Nephron (organoid): ENCODE results near the gene ETV6.
"Not testable (repeated sequence)": the region's sequence is repeated elsewhere in the genome, so short reads cannot be mapped to it uniquely, and the experiment has no call there.

Experiments
- H3K27ac Mint-ChIP-seq, 3 experiments: 2 replicates each; pipeline ENCODE4 v1.8.0; 2020; ENCODE audit warnings: mixed read lengths in 3 of 3, mild to moderate bottlenecking in 2 of 3, moderate library complexity in 1 of 3
- H3K27me3 Mint-ChIP-seq: 2 replicates; pipeline ENCODE4 v1.8.0; 2021; ENCODE audit warnings: low read depth, mild to moderate bottlenecking, moderate library complexity, mixed read lengths
- H3K36me3 Mint-ChIP-seq: 2 replicates; pipeline ENCODE4 v1.8.0; 2020; ENCODE audit warnings: low read depth, mixed read lengths
- H3K4me1 Mint-ChIP-seq: 2 replicates; pipeline ENCODE4 v1.8.0; 2020; ENCODE audit warnings: mixed read lengths
- H3K4me3 Mint-ChIP-seq, 3 experiments: 2 replicates each; pipeline ENCODE4 v1.8.0; 2020; ENCODE audit warnings: mild to moderate bottlenecking in 3 of 3, mixed read lengths in 3 of 3, moderate library complexity in 2 of 3
- H3K9me3 Mint-ChIP-seq: 2 replicates; pipeline ENCODE4 v1.8.0; 2020; ENCODE audit warnings: mixed read lengths
- TF ChIP-seq, protein P1 (sequence below), 3 experiments: fragments of 200-600 bp; sonication (generic); IDR thresholded peaks; one replicate each; pipeline ENCODE4 v1.5.0; 2021; ENCODE audit warnings: antibody characterized with exemption in 3 of 3; ENCODE audit not compliant: unreplicated experiment in 3 of 3

Gene ETV6

GRCh38 chr12:11628353-11628752, 21.1 kb upstream of the ETV6 start:
- peaks cover 5% of the 10 kb centered on the region for H3K4me1 Mint-ChIP-seq
- no peak overlapping the region for H3K4me3 Mint-ChIP-seq
- no peaks in the 10 kb centered on the region for H3K36me3 Mint-ChIP-seq
- no peaks in the 10 kb centered on the region for H3K27me3 Mint-ChIP-seq
- H3K9me3 Mint-ChIP-seq: peaks cover 9% of the 10 kb centered on the region
- no peak overlapping the region for H3K27ac Mint-ChIP-seq
- TF ChIP-seq, protein P1, sequence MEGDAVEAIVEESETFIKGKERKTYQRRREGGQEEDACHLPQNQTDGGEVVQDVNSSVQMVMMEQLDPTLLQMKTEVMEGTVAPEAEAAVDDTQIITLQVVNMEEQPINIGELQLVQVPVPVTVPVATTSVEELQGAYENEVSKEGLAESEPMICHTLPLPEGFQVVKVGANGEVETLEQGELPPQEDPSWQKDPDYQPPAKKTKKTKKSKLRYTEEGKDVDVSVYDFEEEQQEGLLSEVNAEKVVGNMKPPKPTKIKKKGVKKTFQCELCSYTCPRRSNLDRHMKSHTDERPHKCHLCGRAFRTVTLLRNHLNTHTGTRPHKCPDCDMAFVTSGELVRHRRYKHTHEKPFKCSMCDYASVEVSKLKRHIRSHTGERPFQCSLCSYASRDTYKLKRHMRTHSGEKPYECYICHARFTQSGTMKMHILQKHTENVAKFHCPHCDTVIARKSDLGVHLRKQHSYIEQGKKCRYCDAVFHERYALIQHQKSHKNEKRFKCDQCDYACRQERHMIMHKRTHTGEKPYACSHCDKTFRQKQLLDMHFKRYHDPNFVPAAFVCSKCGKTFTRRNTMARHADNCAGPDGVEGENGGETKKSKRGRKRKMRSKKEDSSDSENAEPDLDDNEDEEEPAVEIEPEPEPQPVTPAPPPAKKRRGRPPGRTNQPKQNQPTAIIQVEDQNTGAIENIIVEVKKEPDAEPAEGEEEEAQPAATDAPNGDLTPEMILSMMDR (IDR thresholded peaks at IDR 0.05; ENCODE audit: unreplicated experiment in 3 of 3): no peak

- Mint-ChIP-seq H3K36me3 (no peaks in the 10 kb centered on the region), H3K27ac (no peak overlapping the region), H3K27me3 (no peaks in the 10 kb centered on the region), H3K4me3 (no peak overlapping the region), H3K9me3 (peaks cover 5% of the 10 kb centered on the region), H3K4me1 (peaks cover 5% of the 10 kb centered on the region)
- TF ChIP-seq, protein P1 (IDR thresholded peaks at IDR 0.05; ENCODE audit: unreplicated experiment in 3 of 3): no peak
These were observed 19.3 kb upstream of the ETV6 start for GRCh38 chr12:11630046-11630706.

- H3K27me3 Mint-ChIP-seq: no peaks in the 10 kb centered on the region
- H3K4me1 Mint-ChIP-seq: peaks cover 5% of the 10 kb centered on the region
- H3K4me3 Mint-ChIP-seq: no peak overlapping the region
- H3K27ac Mint-ChIP-seq: no peak overlapping the region
- TF ChIP-seq, protein P1 (IDR thresholded peaks at IDR 0.05; ENCODE audit: unreplicated experiment in 3 of 3): no peak
- peaks cover 7% of the 10 kb centered on the region for H3K9me3 Mint-ChIP-seq
- no peaks in the 10 kb centered on the region for H3K36me3 Mint-ChIP-seq
These were observed 18.2 kb upstream of the ETV6 start for GRCh38 chr12:11631288-11631687.

DNA sequence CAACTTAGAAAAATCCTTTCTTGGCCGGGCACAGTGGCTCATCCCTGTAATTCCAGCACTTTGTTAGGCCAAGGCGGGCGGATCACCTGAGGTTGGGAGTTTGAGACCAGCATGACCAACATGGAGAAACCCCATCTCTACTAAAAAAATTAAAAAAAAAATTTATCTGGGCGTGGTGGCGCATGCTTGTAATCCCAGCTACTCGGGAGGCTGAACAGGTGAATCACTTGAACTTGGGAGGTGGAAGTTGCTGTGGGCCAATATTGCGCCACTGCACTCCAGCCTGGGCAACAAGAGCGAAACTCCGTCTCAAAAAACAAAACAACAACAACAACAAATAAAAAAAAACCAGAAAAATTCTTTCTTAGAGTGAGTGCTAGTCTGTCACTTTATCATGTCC, 17.6 kb upstream of the ETV6 start:
- not testable (repeated sequence) for H3K4me1 Mint-ChIP-seq, H3K27me3 Mint-ChIP-seq, H3K4me3 Mint-ChIP-seq, H3K27ac Mint-ChIP-seq, H3K9me3 Mint-ChIP-seq, H3K36me3 Mint-ChIP-seq

- H3K27ac Mint-ChIP-seq: no peak overlapping the region
- TF ChIP-seq, protein P1 (IDR thresholded peaks at IDR 0.05; ENCODE audit: unreplicated experiment in 3 of 3): no peak
- H3K4me3 Mint-ChIP-seq: no peak overlapping the region
- no peaks in the 10 kb centered on the region for H3K27me3 Mint-ChIP-seq
- peaks cover 5% of the 10 kb centered on the region for H3K4me1 Mint-ChIP-seq
- no peaks in the 10 kb centered on the region for H3K36me3 Mint-ChIP-seq
- H3K9me3 Mint-ChIP-seq: peaks cover 9% of the 10 kb centered on the region
These were observed 15.5 kb upstream of the ETV6 start for GRCh38 chr12:11633968-11634367.

DNA sequence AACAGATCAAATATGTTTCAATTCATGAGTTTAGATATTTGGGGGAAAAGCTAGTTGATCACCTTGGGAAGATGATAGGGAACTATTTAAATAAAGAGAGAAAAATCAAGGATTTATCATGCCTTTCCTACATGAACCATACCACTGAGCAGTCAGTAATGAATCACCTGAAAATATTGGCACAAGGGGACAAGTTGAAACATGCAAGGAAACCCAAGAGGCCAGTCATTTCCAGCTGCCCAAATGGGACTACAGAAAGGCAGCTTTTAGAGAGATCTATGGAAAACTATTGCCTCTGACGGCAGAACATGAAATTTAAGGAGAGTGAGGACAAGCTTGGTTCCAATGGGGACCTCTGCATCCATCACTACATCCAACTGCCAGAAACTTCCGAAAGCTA, 14.1 kb upstream of the ETV6 start:
- H3K27me3 Mint-ChIP-seq: no peaks in the 10 kb centered on the region
- no peaks in the 10 kb centered on the region for H3K4me1 Mint-ChIP-seq
- no peak overlapping the region for H3K4me3 Mint-ChIP-seq
- TF ChIP-seq, protein P1 (IDR thresholded peaks at IDR 0.05; ENCODE audit: unreplicated experiment in 3 of 3): no peak
- no peaks in the 10 kb centered on the region for H3K36me3 Mint-ChIP-seq
- H3K9me3 Mint-ChIP-seq: peaks cover 14% of the 10 kb centered on the region
- no peak overlapping the region for H3K27ac Mint-ChIP-seq
